ENCODE data around the gene POLR3A. TPM values are rescaled to one million over a fixed set of nuclear protein-coding genes. Genes with fewer than 3 reads are reported as not detected.

POLR3A gene
- total and polyA plus RNA-seq, 2 donors (not counting 1 experiment from before 2014, with no cell fraction given), result 5.4 to 18.4 TPM

DNA sequence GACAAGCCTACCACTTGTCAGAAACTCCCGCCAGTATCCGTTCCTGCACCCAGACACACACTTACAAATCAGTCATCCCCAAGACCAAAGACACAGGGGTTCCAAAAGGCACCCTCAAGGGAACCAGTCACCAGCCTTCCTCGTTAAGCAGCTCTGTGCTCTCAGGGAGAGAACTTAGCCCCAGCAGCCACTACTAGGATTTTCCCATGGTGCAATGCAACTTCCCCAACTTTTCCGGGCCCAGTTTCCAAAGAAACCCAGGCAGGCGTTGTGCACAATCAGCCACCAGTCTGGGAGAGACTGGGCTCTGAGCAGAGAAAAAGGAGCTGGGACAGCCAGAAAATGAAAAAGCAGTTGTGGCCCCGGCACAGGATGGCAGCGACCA, 103.9 kb downstream of the POLR3A start:
- no peaks in the 10 kb centered on the region for H3K9me3 Mint-ChIP-seq (ENCODE audit: insufficient read depth)
- H3K9me3 ChIP-seq (ENCODE audit: control extremely low read depth in 1 of 3, control insufficient read depth in 2 of 3, insufficient read depth in 1 of 3, low read length in 2 of 3), result no peaks in the 10 kb centered on the region
- H3K4me3 ChIP-seq (ENCODE audit: control extremely low read depth in 1 of 5, extremely low read depth in 1 of 5, insufficient read depth in 1 of 5, low read depth in 2 of 5, low read length in 4 of 5), result no peak overlapping the region
- peak overlapping the region; percentile 74 for H3K4me2 ChIP-seq (replicated peaks; ENCODE audit: low read depth, low read length, poor library complexity, severe bottlenecking)
- peaks cover 10 to 14% of the 10 kb centered on the region in 2 donors for H3K4me1 ChIP-seq (ENCODE audit: control insufficient read depth in 2 of 2, insufficient read depth in 2 of 2, low read length in 2 of 2)
- H4K20me1 ChIP-seq (ENCODE audit: control insufficient read depth, insufficient read depth, low read length, poor library complexity, severe bottlenecking), result no peaks in the 10 kb centered on the region
- peaks cover 0 to 31% (median 17%) of the 10 kb centered on the region in 4 experiments for H3K27me3 ChIP-seq (replicated peaks in 1 of 4; ENCODE audit: control extremely low read depth in 1 of 4, control insufficient read depth in 3 of 4, insufficient read depth in 4 of 4, low read length in 3 of 4)
- CTCF ChIA-PET, result no interaction called here
- 37% methylated on average over 7 of the region's 7 CpGs for WGBS (ENCODE audit: insufficient coverage)
- peaks cover 12% of the 10 kb centered on the region for H3K4me1 Mint-ChIP-seq
- no peak overlapping the region for H2AFZ ChIP-seq (ENCODE audit: insufficient read depth, low read depth, low read length, poor library complexity, severe bottlenecking)
- intact Hi-C loops (cut with micrococcal nuclease), result no loop called here
- H3K36me3 ChIP-seq (replicated peaks in 1 of 2; ENCODE audit: control extremely low read depth in 1 of 2, control insufficient read depth in 1 of 2, extremely low read depth in 1 of 2, insufficient read depth in 2 of 2, low read length in 1 of 2), result no peaks in the 10 kb centered on the region
- H3K9ac ChIP-seq (ENCODE audit: low read length), result peak overlapping the region; percentile 15
- H3K27ac ChIP-seq (ENCODE audit: low read length in 2 of 2), result no peak overlapping the region
- no peak overlapping the region for H3K27ac Mint-ChIP-seq
- H3K27me3 Mint-ChIP-seq, result peaks cover 46% of the 10 kb centered on the region
- ATAC-seq (ENCODE audit: low read depth) (no peak), DNase-seq (no peak)
- TF ChIP-seq EZH2 (IDR thresholded peaks at IDR 0.05; ENCODE audit: borderline replicate concordance, insufficient read depth, low read depth, low read length, poor library complexity, severe bottlenecking), result no peak
- H3K4me3 Mint-ChIP-seq, result peak overlapping the region; percentile 74
- no peaks in the 10 kb centered on the region for H3K79me2 ChIP-seq (ENCODE audit: control insufficient read depth, insufficient read depth, low read length)
- POLR2A ChIA-PET, result no interaction called here

DNA sequence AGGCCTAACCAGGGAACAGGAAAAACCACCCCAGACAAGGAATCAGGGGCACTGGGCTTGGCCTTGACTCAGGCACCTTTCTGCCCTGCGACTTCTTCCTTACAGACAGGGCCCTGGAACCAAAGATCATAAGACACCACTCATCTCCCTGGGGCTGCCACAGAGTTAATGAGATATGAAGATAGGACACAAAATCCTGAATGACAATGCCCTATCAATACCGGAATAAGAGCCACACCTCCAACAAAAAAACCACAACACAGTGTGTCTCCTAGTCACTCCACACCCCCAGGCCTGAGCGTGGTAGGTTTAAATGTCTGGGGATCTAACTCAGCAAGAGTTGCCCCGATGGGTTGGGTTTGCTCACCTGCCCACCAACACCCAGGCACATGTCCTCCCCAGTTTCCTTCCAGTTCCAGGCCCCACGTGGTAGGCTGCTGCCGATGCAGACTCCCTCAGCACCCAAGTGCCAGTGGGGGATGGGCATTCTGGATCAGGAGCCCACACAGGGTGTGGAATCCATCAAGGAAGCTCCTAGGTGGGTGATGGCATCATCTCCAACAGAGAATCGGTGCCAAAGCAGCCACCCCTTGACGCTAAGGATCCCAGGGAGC, 106.6 kb downstream of the POLR3A start:
- Histone ChIP-seq H3K4me3 (ENCODE audit: control extremely low read depth in 1 of 5, extremely low read depth in 1 of 5, insufficient read depth in 1 of 5, low read depth in 2 of 5, low read length in 4 of 5) (no peak overlapping the region), H3K36me3 (replicated peaks in 1 of 2; ENCODE audit: control extremely low read depth in 1 of 2, control insufficient read depth in 1 of 2, extremely low read depth in 1 of 2, insufficient read depth in 2 of 2, low read length in 1 of 2) (no peaks in the 10 kb centered on the region), H3K9ac (ENCODE audit: low read length) (no peak overlapping the region), H3K27ac (ENCODE audit: low read length in 2 of 2) (no peak overlapping the region), H4K20me1 (ENCODE audit: control insufficient read depth, insufficient read depth, low read length, poor library complexity, severe bottlenecking) (no peaks in the 10 kb centered on the region), H3K4me1 (ENCODE audit: control insufficient read depth in 2 of 2, insufficient read depth in 2 of 2, low read length in 2 of 2) (peaks cover 10 to 14% of the 10 kb centered on the region in 2 donors), H3K79me2 (ENCODE audit: control insufficient read depth, insufficient read depth, low read length) (no peaks in the 10 kb centered on the region), H2AFZ (ENCODE audit: insufficient read depth, low read depth, low read length, poor library complexity, severe bottlenecking) (no peak overlapping the region), H3K27me3 (replicated peaks in 1 of 4; ENCODE audit: control extremely low read depth in 1 of 4, control insufficient read depth in 3 of 4, insufficient read depth in 4 of 4, low read length in 3 of 4) (peaks cover 0 to 30% (median 15%) of the 10 kb centered on the region in 4 experiments), H3K9me3 (ENCODE audit: control extremely low read depth in 1 of 3, control insufficient read depth in 2 of 3, insufficient read depth in 1 of 3, low read length in 2 of 3) (no peaks in the 10 kb centered on the region), H3K4me2 (replicated peaks; ENCODE audit: low read depth, low read length, poor library complexity, severe bottlenecking) (no peak overlapping the region)
- no peak for TF ChIP-seq EZH2 (IDR thresholded peaks at IDR 0.05; ENCODE audit: borderline replicate concordance, insufficient read depth, low read depth, low read length, poor library complexity, severe bottlenecking)
- TF ChIP-seq, protein P1, sequence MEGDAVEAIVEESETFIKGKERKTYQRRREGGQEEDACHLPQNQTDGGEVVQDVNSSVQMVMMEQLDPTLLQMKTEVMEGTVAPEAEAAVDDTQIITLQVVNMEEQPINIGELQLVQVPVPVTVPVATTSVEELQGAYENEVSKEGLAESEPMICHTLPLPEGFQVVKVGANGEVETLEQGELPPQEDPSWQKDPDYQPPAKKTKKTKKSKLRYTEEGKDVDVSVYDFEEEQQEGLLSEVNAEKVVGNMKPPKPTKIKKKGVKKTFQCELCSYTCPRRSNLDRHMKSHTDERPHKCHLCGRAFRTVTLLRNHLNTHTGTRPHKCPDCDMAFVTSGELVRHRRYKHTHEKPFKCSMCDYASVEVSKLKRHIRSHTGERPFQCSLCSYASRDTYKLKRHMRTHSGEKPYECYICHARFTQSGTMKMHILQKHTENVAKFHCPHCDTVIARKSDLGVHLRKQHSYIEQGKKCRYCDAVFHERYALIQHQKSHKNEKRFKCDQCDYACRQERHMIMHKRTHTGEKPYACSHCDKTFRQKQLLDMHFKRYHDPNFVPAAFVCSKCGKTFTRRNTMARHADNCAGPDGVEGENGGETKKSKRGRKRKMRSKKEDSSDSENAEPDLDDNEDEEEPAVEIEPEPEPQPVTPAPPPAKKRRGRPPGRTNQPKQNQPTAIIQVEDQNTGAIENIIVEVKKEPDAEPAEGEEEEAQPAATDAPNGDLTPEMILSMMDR (IDR thresholded peaks at IDR 0.05), result no peak
- WGBS (ENCODE audit: insufficient coverage), result 74% methylated on average over 2 of the region's 8 CpGs
- DNase-seq (no peak), ATAC-seq (ENCODE audit: low read depth) (no peak)
- no peak overlapping the region for H3K4me3 Mint-ChIP-seq
- no peaks in the 10 kb centered on the region for H3K9me3 Mint-ChIP-seq (ENCODE audit: insufficient read depth)
- H3K27me3 Mint-ChIP-seq, result peaks cover 41% of the 10 kb centered on the region
- H3K4me1 Mint-ChIP-seq, result peaks cover 11% of the 10 kb centered on the region
- H3K27ac Mint-ChIP-seq, result no peak overlapping the region
- ChIA-PET POLR2A (no interaction called here), CTCF (no interaction called here)
- intact Hi-C loops (cut with micrococcal nuclease), result no loop called here

All from B cell (primary cell).